CD4-positive, alpha-beta T cell treated with Interferon alpha-2 for 1 hour (primary cell): ENCODE measurements around the gene BMP7.

Source experiments
- DNase-seq, 2 donors: peaks; one replicate each; pipeline ENCODE4 v3.0.0-alpha.2; 2020 to 2022

Gene BMP7

GRCh38 chr20:57266291-57267157 lies at the start of gene BMP7:
BMP7 (minus strand) TSS chr20:57266641; CDS start chr20:57266122, 519 bp downstream.
- no peak for DNase-seq

DNA sequence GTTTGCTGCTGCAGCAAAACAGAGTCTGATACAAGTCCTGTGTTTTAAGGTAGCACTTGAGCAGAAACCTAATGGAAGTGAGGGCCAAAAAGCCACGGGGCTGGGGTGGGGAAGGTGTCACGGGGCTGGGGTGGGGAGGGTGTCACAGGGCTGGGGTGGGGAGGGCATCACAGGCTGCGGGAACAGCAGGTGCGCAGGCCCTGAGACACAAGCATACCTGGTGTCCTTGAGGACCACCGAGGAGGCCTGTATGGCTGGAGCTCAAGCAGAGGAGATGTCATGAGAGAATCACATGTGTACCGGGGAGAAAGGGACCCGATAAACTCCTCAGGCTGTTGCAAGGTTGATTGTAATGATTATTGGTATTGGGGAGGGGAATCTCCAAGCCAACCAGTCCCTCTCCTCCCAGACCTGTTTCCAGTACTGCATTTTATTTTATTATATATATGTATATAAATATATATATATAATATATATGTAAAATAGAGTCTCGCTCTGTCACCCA lies 49.6 kb upstream of the BMP7 start:
- DNase-seq, result no peak

- DNase-seq, result no peak
Observed at GRCh38 chr20:57315083-57315975, 48.9 kb upstream of the BMP7 start.

DNA sequence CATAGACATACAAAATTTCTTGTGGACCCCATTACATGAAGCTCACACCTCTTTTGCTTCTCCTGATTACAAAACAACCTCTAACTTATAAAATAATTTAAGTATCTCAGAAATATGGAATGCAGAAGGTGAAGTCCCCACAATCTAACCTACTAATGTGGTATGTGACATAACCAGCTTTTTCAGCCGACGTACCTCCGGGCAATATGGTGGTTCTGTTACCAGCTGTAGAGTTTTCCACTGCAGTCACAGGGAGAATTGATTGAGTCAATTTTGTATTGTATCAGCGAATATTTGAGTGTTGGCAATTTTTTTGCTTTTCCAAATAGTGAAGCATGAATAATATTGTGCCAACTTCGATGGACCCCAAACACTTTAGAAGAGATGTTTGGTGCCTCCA lies 47.5 kb upstream of the BMP7 start:
- DNase-seq, result no peak

- no peak for DNase-seq
Observed at GRCh38 chr20:57313230-57313629, 46.8 kb upstream of the BMP7 start.

- DNase-seq, result no peak
Observed at GRCh38 chr20:57312138-57312537, 45.7 kb upstream of the BMP7 start.

GRCh38 chr20:57310821-57311514 lies 44.5 kb upstream of the BMP7 start:
- no peak for DNase-seq

DNA sequence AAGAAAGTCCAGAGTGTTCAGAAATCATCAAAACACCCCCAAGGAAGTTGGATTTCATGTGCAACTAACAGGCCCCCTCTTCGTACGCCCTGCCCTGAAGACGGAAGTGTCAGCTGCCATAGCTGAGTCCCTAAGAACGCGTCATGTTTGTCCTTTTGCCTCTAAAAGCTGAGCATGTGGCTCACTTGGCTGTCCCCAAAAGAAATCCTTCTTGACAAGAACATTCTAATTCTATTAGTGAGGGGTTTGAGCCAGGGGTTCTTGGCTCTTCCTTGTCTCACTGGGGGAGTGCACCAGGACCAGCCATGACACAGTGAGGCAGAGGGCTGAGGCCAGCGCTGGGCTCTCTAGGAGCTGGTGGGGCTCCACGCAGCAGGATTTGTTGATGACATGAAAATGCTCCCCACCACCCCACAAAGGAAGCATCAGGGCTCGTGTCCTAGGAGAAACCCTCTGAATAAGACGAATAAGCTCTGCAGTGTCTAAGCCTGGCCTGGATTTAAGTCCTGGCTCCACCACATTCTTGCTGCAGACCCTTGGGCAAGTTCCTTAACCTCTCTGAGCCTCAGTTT lies 43.2 kb upstream of the BMP7 start:
- DNase-seq, result no peak

DNA sequence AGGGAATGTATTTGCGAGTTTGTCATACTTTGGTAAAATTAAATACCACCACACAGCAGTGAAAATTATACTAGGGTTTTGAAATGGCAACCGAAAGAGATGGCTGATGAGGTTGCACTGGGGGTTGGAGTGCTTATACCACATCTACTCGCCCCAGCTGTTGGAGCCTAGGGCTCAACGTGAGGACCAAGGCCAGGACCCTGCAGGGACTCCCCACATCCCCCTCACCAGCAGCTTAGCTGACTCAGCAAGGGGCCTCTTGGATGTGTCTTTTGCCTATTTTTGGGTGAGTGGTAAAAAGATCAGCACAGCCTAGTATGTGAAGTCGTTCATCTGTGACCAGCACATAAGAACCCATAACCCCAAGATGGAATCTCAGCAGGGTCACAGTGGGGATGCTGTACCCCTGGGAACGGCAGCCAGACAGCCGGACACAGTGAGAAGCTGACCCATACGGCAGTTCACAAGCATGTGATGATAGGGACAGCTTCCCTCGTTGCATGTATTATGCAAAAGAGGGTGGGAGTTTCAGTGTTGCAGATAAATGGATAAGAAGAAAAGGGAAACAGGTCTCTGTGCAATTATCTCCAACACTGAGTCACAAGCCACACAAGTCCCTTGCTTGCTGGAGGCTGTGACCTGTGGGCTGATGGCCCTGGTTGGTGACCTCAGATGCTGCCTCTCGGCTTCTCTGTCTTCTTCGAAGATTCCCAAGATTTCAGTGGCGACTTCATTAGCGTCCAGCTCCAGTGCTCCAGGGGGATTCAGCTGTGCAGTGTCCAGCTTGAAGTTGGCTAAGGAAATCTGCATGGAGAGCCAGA lies 42.2 kb upstream of the BMP7 start:
- DNase-seq, result no peak

- DNase-seq, result no peak
Observed at GRCh38 chr20:57306747-57307146, 40.3 kb upstream of the BMP7 start.

- no peak for DNase-seq
Observed at GRCh38 chr20:57301026-57301425, 34.6 kb upstream of the BMP7 start.

DNA sequence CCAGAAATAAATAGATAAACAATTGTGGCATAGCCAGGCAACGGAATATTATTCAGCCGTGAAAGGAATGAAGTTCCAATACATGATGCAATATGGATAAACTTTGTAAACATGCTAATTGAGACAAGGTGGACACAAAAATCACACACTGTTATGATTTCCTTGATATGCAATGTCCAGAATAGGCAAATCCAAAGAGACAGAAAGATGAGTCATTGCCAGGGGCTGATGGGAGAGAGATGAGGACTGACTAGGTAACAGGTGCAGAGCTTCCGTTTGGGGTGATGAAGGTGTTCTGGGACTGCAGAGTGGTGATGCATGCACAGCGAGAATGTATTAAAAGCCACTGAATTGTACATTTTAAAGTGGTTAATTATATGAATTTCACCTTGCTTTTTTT lies 32.0 kb upstream of the BMP7 start:
- no peak for DNase-seq

DNA sequence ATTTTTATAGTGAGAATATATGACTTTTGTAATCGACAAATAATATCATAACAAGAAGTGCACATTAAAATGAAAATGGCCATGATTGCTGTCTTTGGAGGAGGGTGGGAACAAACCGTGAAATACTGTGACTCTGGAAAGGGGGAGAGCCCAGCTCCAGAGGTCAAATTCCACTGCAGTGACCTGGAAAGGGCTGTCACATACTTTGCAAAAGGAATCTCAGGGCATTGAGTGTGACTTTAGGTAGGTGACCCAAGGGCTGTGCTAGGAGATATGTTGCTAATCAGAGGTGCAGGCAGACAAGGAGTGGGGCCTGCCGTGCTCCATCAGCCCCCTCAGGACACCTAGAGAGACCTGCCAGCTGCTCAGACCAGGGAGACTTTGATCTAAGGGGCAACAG lies 28.1 kb upstream of the BMP7 start:
- no peak for DNase-seq

DNA sequence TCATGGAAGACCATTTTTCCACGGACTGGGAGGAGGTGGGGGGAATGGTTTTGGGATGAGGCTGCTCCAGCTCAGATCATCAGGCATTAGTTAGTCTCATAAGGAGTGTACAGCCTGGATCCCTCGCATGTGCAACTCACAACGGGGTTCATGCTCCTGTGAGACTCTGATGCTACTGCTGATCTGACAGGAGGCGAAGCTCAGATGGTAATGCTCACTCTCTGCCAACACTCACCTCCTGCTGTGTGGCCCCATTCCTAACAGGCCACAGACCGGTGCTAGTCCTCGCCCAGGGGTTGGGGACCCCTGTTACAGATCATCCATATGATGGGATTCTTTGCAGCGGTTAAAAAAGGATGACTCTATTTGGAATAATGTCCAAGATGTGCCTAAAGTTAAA lies 27.6 kb upstream of the BMP7 start:
- no peak for DNase-seq

DNA sequence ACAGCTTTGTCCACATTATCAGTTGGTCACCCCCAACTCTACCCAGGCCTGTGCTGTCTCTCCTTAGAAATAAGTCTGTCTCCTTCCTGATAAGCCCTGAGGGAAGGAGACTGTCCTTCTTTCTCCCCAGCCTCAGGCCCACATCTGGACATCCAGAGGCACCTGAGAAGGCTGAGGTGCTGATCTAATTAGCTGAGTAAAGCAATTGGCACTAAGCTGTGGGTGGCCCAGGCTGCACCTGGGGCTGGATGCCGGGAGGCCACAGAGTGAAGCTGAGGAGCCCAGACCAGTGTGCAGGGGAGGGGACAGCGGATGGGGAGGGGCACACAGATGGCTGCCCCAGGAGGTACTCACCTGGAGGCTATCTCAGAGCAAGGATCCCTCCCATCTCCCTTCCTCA lies 26.2 kb upstream of the BMP7 start:
- DNase-seq, result no peak

- DNase-seq, result no peak
Observed at GRCh38 chr20:57291694-57292093, 25.3 kb upstream of the BMP7 start.

GRCh38 chr20:57291003-57291402 lies 24.6 kb upstream of the BMP7 start:
- no peak for DNase-seq

DNA sequence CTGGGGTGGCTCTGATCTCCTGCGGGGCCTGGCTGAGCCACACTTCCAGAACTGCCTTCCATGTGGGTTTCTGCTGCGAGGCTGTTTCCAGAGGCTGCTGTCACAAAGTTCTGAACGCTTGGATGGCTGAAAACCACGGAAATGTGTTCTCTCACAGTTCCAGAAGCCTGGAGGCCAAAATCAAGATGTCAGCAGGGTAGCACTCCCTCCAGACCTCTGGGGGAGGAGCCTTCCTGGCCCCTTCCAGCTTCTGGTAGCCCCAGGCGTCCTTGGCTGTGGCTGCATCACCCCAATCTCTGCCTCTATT lies 23.7 kb upstream of the BMP7 start:
- no peak for DNase-seq

GRCh38 chr20:57289391-57290177 lies 23.1 kb upstream of the BMP7 start:
- no peak for DNase-seq

DNA sequence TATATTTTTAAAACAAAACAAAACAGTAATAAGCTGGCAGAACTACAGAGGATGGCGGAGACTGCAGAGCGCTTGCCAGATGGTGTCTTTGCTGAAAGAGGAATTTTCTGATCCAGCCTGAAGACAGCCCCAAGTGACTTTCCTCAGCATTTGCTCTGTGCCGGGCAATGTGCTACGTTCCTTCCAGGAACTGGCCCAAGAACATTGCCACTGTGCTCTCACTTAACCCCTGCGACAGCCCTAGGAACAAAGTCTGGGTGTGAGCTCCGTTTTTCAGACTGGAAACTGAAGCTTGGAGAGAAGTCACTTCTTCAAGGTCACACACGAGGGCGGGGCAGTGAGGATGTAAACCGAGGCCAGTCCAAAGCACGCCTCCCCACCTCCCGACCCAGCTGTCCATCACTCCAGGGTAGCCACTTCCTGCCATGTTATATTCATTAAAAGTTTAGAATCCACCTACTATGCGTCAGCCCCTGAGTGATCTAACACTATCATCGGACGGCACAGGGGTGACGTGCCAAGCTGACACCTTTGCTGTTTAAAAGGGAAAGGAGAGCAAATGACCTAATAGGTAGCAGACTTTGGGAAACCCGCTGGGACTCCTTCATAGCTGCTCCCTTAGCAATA lies 22.3 kb upstream of the BMP7 start:
- no peak for DNase-seq

- no peak for DNase-seq
Observed at GRCh38 chr20:57287901-57288300, 21.5 kb upstream of the BMP7 start.
